Trophoblast cell (in vitro differentiated cells and primary cell): ENCODE measurements around the gene ARHGAP26.

Experiments
- DNase-seq, 2 donors: peaks; one replicate each; pipeline ENCODE4 v3.0.0-alpha.2; 2016
- H2AFZ ChIP-seq: 2 replicates; pipeline ENCODE4 v1.6.1; 2013; ENCODE audit warnings: low read length, moderate library complexity, mild to moderate bottlenecking; ENCODE audit not compliant: insufficient read depth, poor library complexity
- H2AK5ac ChIP-seq: 2 replicates; pipeline ENCODE4 v1.6.1; 2013; ENCODE audit warnings: mild to moderate bottlenecking, low read length
- H2BK120ac ChIP-seq: 2 replicates; pipeline ENCODE4 v1.6.1; 2013; ENCODE audit warnings: low read length, mild to moderate bottlenecking, moderate library complexity; ENCODE audit not compliant: insufficient read depth, poor library complexity
- H2BK12ac ChIP-seq: 2 replicates; pipeline ENCODE4 v1.6.1; 2013; ENCODE audit warnings: mild to moderate bottlenecking, low read length, moderate library complexity
- H2BK5ac ChIP-seq: 2 replicates; pipeline ENCODE4 v1.6.1; 2013; ENCODE audit warnings: low read length, low read depth, moderate library complexity, mild to moderate bottlenecking; ENCODE audit not compliant: poor library complexity
- H3K14ac ChIP-seq: 2 replicates; pipeline ENCODE4 v1.6.1; 2013; ENCODE audit warnings: mild to moderate bottlenecking, low read length
- H3K18ac ChIP-seq: 2 replicates; pipeline ENCODE4 v1.6.1; 2013; ENCODE audit warnings: mild to moderate bottlenecking, low read length
- H3K23ac ChIP-seq: 2 replicates; pipeline ENCODE4 v1.6.1; 2013; ENCODE audit warnings: low read length
- H3K27ac ChIP-seq: 2 replicates; pipeline ENCODE4 v1.5.1; 2013; ENCODE audit warnings: low read depth, mild to moderate bottlenecking, inconsistent platforms, low read length, moderate library complexity
- H3K27me3 ChIP-seq: 2 replicates; pipeline ENCODE4 v1.6.1; 2013; ENCODE audit warnings: inconsistent platforms, mild to moderate bottlenecking, low read length, moderate library complexity; ENCODE audit not compliant: insufficient read depth
- H3K36me3 ChIP-seq, 2 experiments: 1 replicate in 1 of 2; 2 replicates in 1 of 2; pipeline ENCODE4 v1.6.1; 2013; ENCODE audit warnings: low read length in 2 of 2, mild to moderate bottlenecking in 2 of 2, moderate library complexity in 1 of 2; ENCODE audit not compliant: insufficient read depth in 2 of 2, control insufficient read depth in 1 of 2
- H3K4ac ChIP-seq: 2 replicates; pipeline ENCODE4 v1.6.1; 2013; ENCODE audit warnings: low read depth, mild to moderate bottlenecking, low read length, moderate library complexity
- H3K4me1 ChIP-seq, 2 experiments: 1 replicate in 1 of 2; 2 replicates in 1 of 2; pipeline ENCODE4 v1.6.1; 2013; ENCODE audit warnings: low read length in 2 of 2, mild to moderate bottlenecking in 2 of 2, moderate library complexity in 1 of 2; ENCODE audit not compliant: insufficient read depth in 2 of 2, control insufficient read depth in 1 of 2
- H3K4me2 ChIP-seq: 2 replicates; pipeline ENCODE4 v1.6.1; 2013; ENCODE audit warnings: inconsistent platforms, mild to moderate bottlenecking, low read length, moderate library complexity
- H3K4me3 ChIP-seq: 2 replicates; pipeline ENCODE4 v1.5.1; 2013; ENCODE audit warnings: mild to moderate bottlenecking, low read depth, low read length, inconsistent platforms
- H3K79me1 ChIP-seq: one replicate; pipeline ENCODE4 v1.6.1; 2013; ENCODE audit warnings: low read length
- H3K79me2 ChIP-seq: 2 replicates; pipeline ENCODE4 v1.6.1; 2013; ENCODE audit warnings: low read length, mild to moderate bottlenecking; ENCODE audit not compliant: control insufficient read depth, insufficient read depth, poor library complexity
- H3K9ac ChIP-seq: 2 replicates; pipeline ENCODE4 v1.6.1; 2013; ENCODE audit warnings: mild to moderate bottlenecking, low read length
- H3K9me3 ChIP-seq: 2 replicates; pipeline ENCODE4 v1.6.1; 2013; ENCODE audit warnings: low read depth, mild to moderate bottlenecking, control low read depth, inconsistent platforms, low read length; ENCODE audit not compliant: insufficient read depth
- H4K12ac ChIP-seq: 2 replicates; pipeline ENCODE4 v1.6.1; 2013; ENCODE audit warnings: low read depth, mild to moderate bottlenecking, low read length, moderate library complexity
- H4K8ac ChIP-seq: 2 replicates; pipeline ENCODE4 v1.6.1; 2013; ENCODE audit warnings: low read depth, mild to moderate bottlenecking, low read length, moderate library complexity
- H4K91ac ChIP-seq: one replicate; pipeline ENCODE4 v1.6.1; 2013; ENCODE audit warnings: low read depth, mild to moderate bottlenecking, low read length, moderate library complexity
- WGBS: extraction: QIAGEN DNeasy Blood & Tissue Kit; methylation state at CpG from one replicate; pipeline ENCODE4 v1.1.7; 2013; ENCODE audit warnings: missing lambda C conversion rate; ENCODE audit not compliant: insufficient read length, insufficient coverage; ENCODE audit errors: extremely low coverage; 5-methylcytosine and 5-hydroxymethylcytosine counted together

Gene ARHGAP26

GRCh38 chr5:143259254-143259605, 489.1 kb downstream of the ARHGAP26 start:
- H4K8ac ChIP-seq, result no peak overlapping the region
- no CpG with 5 or more reads among the region's 7 CpGs for WGBS
- no peaks in the 10 kb centered on the region for H3K79me1 ChIP-seq

GRCh38 chr5:143261748-143262392, 491.7 kb downstream of the ARHGAP26 start:
- Histone ChIP-seq H3K9ac (no peak overlapping the region), H3K9me3 (no peaks in the 10 kb centered on the region), H2BK120ac (no peak overlapping the region), H4K91ac (no peak overlapping the region), H3K27ac (no peak overlapping the region), H3K4me2 (no peak overlapping the region), H4K8ac (no peak overlapping the region), H3K79me2 (no peaks in the 10 kb centered on the region), H2AFZ (no peak overlapping the region), H2BK5ac (no peak overlapping the region), H3K4ac (no peak overlapping the region), H3K23ac (no peak overlapping the region), H3K36me3 (no peaks in the 10 kb centered on the region), H3K4me3 (no peak overlapping the region), H2AK5ac (no peak overlapping the region), H3K4me1 (no peaks in the 10 kb centered on the region), H4K12ac (no peak overlapping the region), H3K14ac (no peak overlapping the region), H2BK12ac (no peak overlapping the region), H3K18ac (no peak overlapping the region), H3K79me1 (no peaks in the 10 kb centered on the region), H3K27me3 (no peaks in the 10 kb centered on the region)
- peak in 1 of 2 donors; percentile 21 for DNase-seq
- no CpG with 5 or more reads among the region's 7 CpGs for WGBS

More at GRCh38 chr5:143259254-143259605, 489.1 kb downstream of the ARHGAP26 start:
- H3K36me3 ChIP-seq, result no peaks in the 10 kb centered on the region
- H3K79me2 ChIP-seq, result no peaks in the 10 kb centered on the region
- no peak overlapping the region for H2BK120ac ChIP-seq
- H3K4me3 ChIP-seq, result no peak overlapping the region
- H2BK12ac ChIP-seq, result no peak overlapping the region
- no peaks in the 10 kb centered on the region for H3K4me1 ChIP-seq
- no peak overlapping the region for H3K9ac ChIP-seq
- H3K4me2 ChIP-seq, result no peak overlapping the region
- H4K91ac ChIP-seq, result no peak overlapping the region
- peak; percentile 50 to 57 for DNase-seq
- no peak overlapping the region for H3K18ac ChIP-seq
- H2AK5ac ChIP-seq, result no peak overlapping the region
- no peaks in the 10 kb centered on the region for H3K9me3 ChIP-seq
- H3K27ac ChIP-seq, result no peak overlapping the region
- no peak overlapping the region for H3K23ac ChIP-seq
- H3K27me3 ChIP-seq, result no peaks in the 10 kb centered on the region
- no peak overlapping the region for H3K14ac ChIP-seq
- H3K4ac ChIP-seq, result no peak overlapping the region
- no peak overlapping the region for H2AFZ ChIP-seq
- H2BK5ac ChIP-seq, result no peak overlapping the region
- no peak overlapping the region for H4K12ac ChIP-seq

GRCh38 chr5:143262393-143263174, 492.4 kb downstream of the ARHGAP26 start:
- Histone ChIP-seq H3K4me2 (no peak overlapping the region), H3K4me3 (no peak overlapping the region), H4K8ac (no peak overlapping the region), H2AK5ac (no peak overlapping the region), H3K36me3 (no peaks in the 10 kb centered on the region), H3K23ac (no peak overlapping the region), H3K4me1 (no peaks in the 10 kb centered on the region), H2BK5ac (no peak overlapping the region), H3K4ac (no peak overlapping the region), H3K27ac (no peak overlapping the region), H3K9ac (no peak overlapping the region), H3K79me1 (no peaks in the 10 kb centered on the region), H2AFZ (no peak overlapping the region), H3K18ac (no peak overlapping the region), H2BK120ac (no peak overlapping the region), H3K14ac (no peak overlapping the region), H3K9me3 (no peaks in the 10 kb centered on the region), H2BK12ac (no peak overlapping the region), H4K91ac (no peak overlapping the region), H3K27me3 (no peaks in the 10 kb centered on the region), H3K79me2 (no peaks in the 10 kb centered on the region), H4K12ac (no peak overlapping the region)
- peak in 1 of 2 donors; percentile 66 for DNase-seq
- WGBS, result no CpG with 5 or more reads among the region's 1 CpG

- no peaks in the 10 kb centered on the region for H3K79me2 ChIP-seq
- no peak for DNase-seq
- WGBS, result no CpG with 5 or more reads among the region's 4 CpGs
- no peak overlapping the region for H3K9ac ChIP-seq
- no peak overlapping the region for H3K14ac ChIP-seq
- no peak overlapping the region for H2BK12ac ChIP-seq
- no peak overlapping the region for H2BK120ac ChIP-seq
- no peak overlapping the region for H3K4me3 ChIP-seq
- H3K4ac ChIP-seq, result no peak overlapping the region
- H3K4me2 ChIP-seq, result no peak overlapping the region
- no peaks in the 10 kb centered on the region for H3K79me1 ChIP-seq
- no peaks in the 10 kb centered on the region for H3K27me3 ChIP-seq
- no peaks in the 10 kb centered on the region for H3K9me3 ChIP-seq
- H4K91ac ChIP-seq, result no peak overlapping the region
- H4K8ac ChIP-seq, result no peak overlapping the region
- H2BK5ac ChIP-seq, result no peak overlapping the region
- H3K27ac ChIP-seq, result no peak overlapping the region
- no peak overlapping the region for H3K18ac ChIP-seq
- H3K4me1 ChIP-seq, result no peaks in the 10 kb centered on the region
- no peaks in the 10 kb centered on the region for H3K36me3 ChIP-seq
- no peak overlapping the region for H3K23ac ChIP-seq
- no peak overlapping the region for H2AK5ac ChIP-seq
- no peak overlapping the region for H4K12ac ChIP-seq
- no peak overlapping the region for H2AFZ ChIP-seq
These were observed 493.2 kb downstream of the ARHGAP26 start for GRCh38 chr5:143263272-143263810.
